ENCODE measurements around the gene ZMYND19. TPM values are rescaled to one million over a fixed set of nuclear protein-coding genes. Genes with fewer than 3 reads are reported as not detected.

Gene ZMYND19
- total RNA-seq, 1 experiment from 2014 or later, result 79.2 TPM

DNA sequence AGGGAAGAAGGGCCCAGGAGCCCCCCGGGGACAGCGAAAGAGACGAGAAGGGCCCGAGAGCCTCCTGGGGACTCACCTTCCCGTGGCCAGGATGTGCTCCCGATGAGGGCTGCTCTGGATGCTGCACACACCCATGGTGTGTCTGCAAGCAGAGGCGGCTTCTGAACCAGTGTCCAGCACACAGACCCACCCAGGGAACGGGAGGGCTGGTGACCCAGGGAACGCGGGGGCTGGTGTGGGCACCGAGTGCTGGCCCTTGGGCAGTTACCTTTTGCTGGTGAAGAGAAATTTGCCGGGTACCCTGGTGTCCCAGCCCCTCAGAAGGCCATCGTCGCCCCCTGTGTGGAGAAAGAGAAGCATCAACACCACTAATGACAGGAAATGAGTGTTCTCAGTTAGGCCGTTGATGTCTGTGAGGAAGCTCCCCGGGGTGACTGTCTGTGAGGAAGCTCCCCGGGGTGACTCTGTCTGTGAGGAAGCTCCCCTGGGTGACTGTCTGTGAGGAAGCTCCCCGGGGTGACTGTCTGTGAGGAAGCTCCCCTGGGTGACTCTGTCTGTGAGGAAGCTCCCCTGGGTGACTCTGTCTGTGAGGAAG is 25.4 kb downstream of the ZMYND19 start:
- H3K4me3 Mint-ChIP-seq, result no peak overlapping the region; a peak in 1 of 5 replicates
- Histone ChIP-seq H3K4me1 (ENCODE audit: insufficient read depth, low read length) (no peaks in the 10 kb centered on the region), H3K23ac (ENCODE audit: insufficient read length, low read depth, low read length) (no peak overlapping the region), H3K23me2 (ENCODE audit: insufficient read length, low read depth, low read length, poor library complexity, severe bottlenecking) (no peaks in the 10 kb centered on the region), H2BK120ac (ENCODE audit: low read depth, low read length, poor library complexity, severe bottlenecking) (no peak overlapping the region), H3K79me2 (ENCODE audit: insufficient read depth, low read length) (no peaks in the 10 kb centered on the region; the same call in 1 of the 2 replicates), H3K9me3 (ENCODE audit: control insufficient read depth, low read depth, low read length) (no peaks in the 10 kb centered on the region), H3K14ac (ENCODE audit: insufficient read depth, low read length) (no peak overlapping the region), H2BK15ac (ENCODE audit: low read depth, low read length) (no peak overlapping the region; the same call in 1 of the 2 replicates), H4K20me1 (ENCODE audit: control insufficient read depth, insufficient read depth, insufficient read length) (no peaks in the 10 kb centered on the region), H3K79me1 (ENCODE audit: insufficient read depth, low read depth, low read length, poor library complexity, severe bottlenecking) (no peaks in the 10 kb centered on the region), H4K91ac (ENCODE audit: insufficient read length, low read depth, low read length) (no peak overlapping the region), H2AFZ (ENCODE audit: low read length) (no peak overlapping the region), H3K9ac (ENCODE audit: extremely low read depth, insufficient read length, low read length) (no peak overlapping the region), H3K27ac (ENCODE audit: insufficient read length, low read depth, low read length) (no peak overlapping the region), H3K4ac (ENCODE audit: low read depth, low read length) (no peak overlapping the region), H2BK12ac (ENCODE audit: insufficient read length, low read depth, low read length) (no peak overlapping the region), H4K8ac (replicated peaks; ENCODE audit: insufficient read length, low read depth, low read length) (no peak overlapping the region), H2BK20ac (ENCODE audit: low read depth, low read length, poor library complexity, severe bottlenecking) (no peak overlapping the region), H3K56ac (ENCODE audit: insufficient read length, low read depth, low read length) (no peak overlapping the region), H3K4me2 (ENCODE audit: insufficient read depth, insufficient read length, low read length) (no peak overlapping the region), H3K18ac (ENCODE audit: insufficient read length, low read depth, low read length) (no peak overlapping the region), H2BK5ac (ENCODE audit: insufficient read length, low read length) (no peak overlapping the region), H4K5ac (ENCODE audit: insufficient read length, low read depth, low read length) (no peak overlapping the region), H3T11ph (ENCODE audit: low read length) (no peak overlapping the region), H3K27me3 (ENCODE audit: insufficient read depth, low read length) (no peaks in the 10 kb centered on the region), H2AK5ac (ENCODE audit: insufficient read length, low read length) (no peak overlapping the region)
- no CpG with 5 or more reads among the region's 18 CpGs for WGBS (ENCODE audit: extremely low coverage, insufficient read length, low lambda C conversion rate)
- no peak for DNase-seq
- no peaks in the 10 kb centered on the region for H3K27me3 Mint-ChIP-seq (ENCODE audit: low read depth)
- no peaks in the 10 kb centered on the region for H3K9me3 Mint-ChIP-seq
- H3K4me1 Mint-ChIP-seq, result no peaks in the 10 kb centered on the region
- no peak overlapping the region for H3K27ac Mint-ChIP-seq
- H3K36me3 Mint-ChIP-seq (ENCODE audit: insufficient read depth in 1 of 3, low read depth in 3 of 3), result peaks cover 38 to 55% (median 48%) of the 10 kb centered on the region in 3 experiments
- no peak for TF ChIP-seq CTCF (conservative IDR thresholded peaks at IDR 0.05)

Measured in H9 (cell line).